ENCODE measurements around the gene AGAP5. TPM values are rescaled to one million over a fixed set of nuclear protein-coding genes. Genes with fewer than 3 reads are reported as not detected.
A peak's percentile ranks its signal among the peaks of the same experiment; 100 is the strongest.

The AGAP5 gene
- total and polyA plus RNA-seq, 2 of the 13 experiments (the other 11 are each of a cell fraction or from before 2014, with no cell fraction given): 5.3 to 7.9 TPM

GRCh38 chr10:73743905-73744663 lies 46.2 kb upstream of the AGAP5 start, which contains the start of gene SEC24C (continued):
- TF ChIP-seq MED1 (CRISPR knock-in tag; IDR thresholded peaks at IDR 0.05) (no peak), CENPT (CRISPR knock-in tag; IDR thresholded peaks at IDR 0.05; ENCODE audit: low read depth) (no peak), EZH2 (conservative IDR thresholded peaks at IDR 0.05; ENCODE audit: low read depth, low read length) (no peak), RFXANK (CRISPR knock-in tag; IDR thresholded peaks at IDR 0.05) (0 out of 2 replicates have a peak, but pooled peaks have one; percentile 46), MTA3 (CRISPR knock-in tag; IDR thresholded peaks at IDR 0.05) (no peak), TRIM24 (CRISPR knock-in tag; IDR thresholded peaks at IDR 0.05) (no peak), KAT2B (IDR thresholded peaks at IDR 0.05; ENCODE audit: borderline replicate concordance, low read depth, low read length) (no peak), ZNF382 (CRISPR knock-in tag; IDR thresholded peaks at IDR 0.05; ENCODE audit: borderline replicate concordance) (no peak), HOXA5 (CRISPR knock-in tag; IDR thresholded peaks at IDR 0.05) (no peak), ZBTB7A (CRISPR knock-in tag; IDR thresholded peaks at IDR 0.05) (no peak), ATF1 (CRISPR knock-in tag; IDR thresholded peaks at IDR 0.05) (peak; percentile 95), ZNF530 (CRISPR knock-in tag; IDR thresholded peaks at IDR 0.05; ENCODE audit: low read depth) (no peak), ZNF660 (CRISPR knock-in tag; IDR thresholded peaks at IDR 0.05; ENCODE audit: borderline replicate concordance, low read depth) (no peak), ESRRA (CRISPR knock-in tag; IDR thresholded peaks at IDR 0.05; ENCODE audit: low read depth) (no peak), CHD2 (IDR thresholded peaks at IDR 0.05; ENCODE audit: low read depth, low read length) (0 out of 2 replicates have a peak, but pooled peaks have one; percentile 9), PITX1 (CRISPR knock-in tag; IDR thresholded peaks at IDR 0.05) (peak; percentile 49), ZNF383 (CRISPR knock-in tag; IDR thresholded peaks at IDR 0.05; ENCODE audit: borderline replicate concordance) (peak; percentile 79; the same call in 1 of the 2 replicates), HOXA7 (CRISPR knock-in tag; IDR thresholded peaks at IDR 0.05) (no peak), NFIB (CRISPR knock-in tag; IDR thresholded peaks at IDR 0.05; ENCODE audit: borderline replicate concordance) (no peak)
- TF ChIP-seq, protein P1, sequence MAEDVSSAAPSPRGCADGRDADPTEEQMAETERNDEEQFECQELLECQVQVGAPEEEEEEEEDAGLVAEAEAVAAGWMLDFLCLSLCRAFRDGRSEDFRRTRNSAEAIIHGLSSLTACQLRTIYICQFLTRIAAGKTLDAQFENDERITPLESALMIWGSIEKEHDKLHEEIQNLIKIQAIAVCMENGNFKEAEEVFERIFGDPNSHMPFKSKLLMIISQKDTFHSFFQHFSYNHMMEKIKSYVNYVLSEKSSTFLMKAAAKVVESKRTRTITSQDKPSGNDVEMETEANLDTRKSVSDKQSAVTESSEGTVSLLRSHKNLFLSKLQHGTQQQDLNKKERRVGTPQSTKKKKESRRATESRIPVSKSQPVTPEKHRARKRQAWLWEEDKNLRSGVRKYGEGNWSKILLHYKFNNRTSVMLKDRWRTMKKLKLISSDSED (CRISPR knock-in tag; IDR thresholded peaks at IDR 0.05): no peak
- TF ChIP-seq, protein P2, sequence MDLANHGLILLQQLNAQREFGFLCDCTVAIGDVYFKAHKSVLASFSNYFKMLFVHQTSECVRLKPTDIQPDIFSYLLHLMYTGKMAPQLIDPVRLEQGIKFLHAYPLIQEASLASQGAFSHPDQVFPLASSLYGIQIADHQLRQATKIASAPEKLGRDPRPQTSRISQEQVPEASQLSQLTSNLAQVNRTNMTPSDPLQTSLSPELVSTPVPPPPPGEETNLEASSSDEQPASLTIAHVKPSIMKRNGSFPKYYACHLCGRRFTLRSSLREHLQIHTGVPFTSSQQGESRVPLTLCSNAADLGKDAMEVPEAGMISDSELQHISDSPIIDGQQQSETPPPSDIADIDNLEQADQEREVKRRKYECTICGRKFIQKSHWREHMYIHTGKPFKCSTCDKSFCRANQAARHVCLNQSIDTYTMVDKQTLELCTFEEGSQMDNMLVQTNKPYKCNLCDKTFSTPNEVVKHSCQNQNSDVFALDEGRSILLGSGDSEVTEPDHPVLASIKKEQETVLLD (CRISPR knock-in tag; IDR thresholded peaks at IDR 0.05; ENCODE audit: low read depth): no peak
- TF ChIP-seq, protein P3, sequence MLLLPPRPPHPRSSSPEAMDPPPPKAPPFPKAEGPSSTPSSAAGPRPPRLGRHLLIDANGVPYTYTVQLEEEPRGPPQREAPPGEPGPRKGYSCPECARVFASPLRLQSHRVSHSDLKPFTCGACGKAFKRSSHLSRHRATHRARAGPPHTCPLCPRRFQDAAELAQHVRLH (CRISPR knock-in tag; IDR thresholded peaks at IDR 0.05; ENCODE audit: borderline replicate concordance, low read depth): peak; percentile 90; the same call in 1 of the 2 replicates
- TF ChIP-seq, protein P4, sequence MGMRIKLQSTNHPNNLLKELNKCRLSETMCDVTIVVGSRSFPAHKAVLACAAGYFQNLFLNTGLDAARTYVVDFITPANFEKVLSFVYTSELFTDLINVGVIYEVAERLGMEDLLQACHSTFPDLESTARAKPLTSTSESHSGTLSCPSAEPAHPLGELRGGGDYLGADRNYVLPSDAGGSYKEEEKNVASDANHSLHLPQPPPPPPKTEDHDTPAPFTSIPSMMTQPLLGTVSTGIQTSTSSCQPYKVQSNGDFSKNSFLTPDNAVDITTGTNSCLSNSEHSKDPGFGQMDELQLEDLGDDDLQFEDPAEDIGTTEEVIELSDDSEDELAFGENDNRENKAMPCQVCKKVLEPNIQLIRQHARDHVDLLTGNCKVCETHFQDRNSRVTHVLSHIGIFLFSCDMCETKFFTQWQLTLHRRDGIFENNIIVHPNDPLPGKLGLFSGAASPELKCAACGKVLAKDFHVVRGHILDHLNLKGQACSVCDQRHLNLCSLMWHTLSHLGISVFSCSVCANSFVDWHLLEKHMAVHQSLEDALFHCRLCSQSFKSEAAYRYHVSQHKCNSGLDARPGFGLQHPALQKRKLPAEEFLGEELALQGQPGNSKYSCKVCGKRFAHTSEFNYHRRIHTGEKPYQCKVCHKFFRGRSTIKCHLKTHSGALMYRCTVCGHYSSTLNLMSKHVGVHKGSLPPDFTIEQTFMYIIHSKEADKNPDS (CRISPR knock-in tag; IDR thresholded peaks at IDR 0.05): no peak
- TF ChIP-seq, protein P5, sequence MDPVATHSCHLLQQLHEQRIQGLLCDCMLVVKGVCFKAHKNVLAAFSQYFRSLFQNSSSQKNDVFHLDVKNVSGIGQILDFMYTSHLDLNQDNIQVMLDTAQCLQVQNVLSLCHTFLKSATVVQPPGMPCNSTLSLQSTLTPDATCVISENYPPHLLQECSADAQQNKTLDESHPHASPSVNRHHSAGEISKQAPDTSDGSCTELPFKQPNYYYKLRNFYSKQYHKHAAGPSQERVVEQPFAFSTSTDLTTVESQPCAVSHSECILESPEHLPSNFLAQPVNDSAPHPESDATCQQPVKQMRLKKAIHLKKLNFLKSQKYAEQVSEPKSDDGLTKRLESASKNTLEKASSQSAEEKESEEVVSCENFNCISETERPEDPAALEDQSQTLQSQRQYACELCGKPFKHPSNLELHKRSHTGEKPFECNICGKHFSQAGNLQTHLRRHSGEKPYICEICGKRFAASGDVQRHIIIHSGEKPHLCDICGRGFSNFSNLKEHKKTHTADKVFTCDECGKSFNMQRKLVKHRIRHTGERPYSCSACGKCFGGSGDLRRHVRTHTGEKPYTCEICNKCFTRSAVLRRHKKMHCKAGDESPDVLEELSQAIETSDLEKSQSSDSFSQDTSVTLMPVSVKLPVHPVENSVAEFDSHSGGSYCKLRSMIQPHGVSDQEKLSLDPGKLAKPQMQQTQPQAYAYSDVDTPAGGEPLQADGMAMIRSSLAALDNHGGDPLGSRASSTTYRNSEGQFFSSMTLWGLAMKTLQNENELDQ (CRISPR knock-in tag; IDR thresholded peaks at IDR 0.05; ENCODE audit: borderline replicate concordance): no peak

All from HepG2 (cell line).